Epithelial cell of proximal tubule (primary cell): ENCODE measurements around the gene MAS1L. TPM values are rescaled to one million over a fixed set of nuclear protein-coding genes. Genes with fewer than 3 reads are reported as not detected.

Source experiments
- DNase-seq: peaks from one replicate; pipeline ENCODE4 v3.0.0-alpha.2; 2011; ENCODE audit warnings: low read depth
- H3K4me3 ChIP-seq: 2 replicates; pipeline ENCODE4 v1.5.1; 2011; ENCODE audit warnings: low read depth, mild to moderate bottlenecking, low read length
- total RNA-seq: library from RNA; depleted of rRNA; stranded (reverse); fragments of >200 nt; gene quantifications from 2 replicates; pipeline ENCODE4 v1.2.3, GENCODE V29; 2015
- TF ChIP-seq, protein P1 (sequence below): conservative IDR thresholded peaks from 2 replicates; pipeline ENCODE4 v1.5.1; 2012; ENCODE audit warnings: low read depth, mild to moderate bottlenecking, low read length

Gene MAS1L
- total RNA-seq, 1 donor from 2014 or later: not detected

DNA sequence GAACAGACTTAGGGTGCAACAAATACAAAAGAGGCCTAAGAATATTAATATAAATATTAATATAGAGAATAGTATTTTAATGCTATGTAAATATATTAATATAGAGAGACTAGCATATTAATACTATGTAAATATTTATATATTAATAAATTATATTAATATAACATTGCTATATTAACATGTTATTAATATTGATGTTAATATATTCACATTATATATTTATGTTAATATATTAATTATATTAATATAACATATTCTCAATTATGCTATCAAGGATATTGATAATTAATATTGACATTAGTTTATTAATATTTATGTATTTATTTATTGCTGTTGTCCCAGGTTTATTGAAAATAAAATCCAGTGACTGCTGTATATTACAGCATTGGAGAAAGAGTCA is 1.1 kb upstream of the MAS1L start:
- no peak overlapping the region for H3K4me3 ChIP-seq
- TF ChIP-seq, protein P1, sequence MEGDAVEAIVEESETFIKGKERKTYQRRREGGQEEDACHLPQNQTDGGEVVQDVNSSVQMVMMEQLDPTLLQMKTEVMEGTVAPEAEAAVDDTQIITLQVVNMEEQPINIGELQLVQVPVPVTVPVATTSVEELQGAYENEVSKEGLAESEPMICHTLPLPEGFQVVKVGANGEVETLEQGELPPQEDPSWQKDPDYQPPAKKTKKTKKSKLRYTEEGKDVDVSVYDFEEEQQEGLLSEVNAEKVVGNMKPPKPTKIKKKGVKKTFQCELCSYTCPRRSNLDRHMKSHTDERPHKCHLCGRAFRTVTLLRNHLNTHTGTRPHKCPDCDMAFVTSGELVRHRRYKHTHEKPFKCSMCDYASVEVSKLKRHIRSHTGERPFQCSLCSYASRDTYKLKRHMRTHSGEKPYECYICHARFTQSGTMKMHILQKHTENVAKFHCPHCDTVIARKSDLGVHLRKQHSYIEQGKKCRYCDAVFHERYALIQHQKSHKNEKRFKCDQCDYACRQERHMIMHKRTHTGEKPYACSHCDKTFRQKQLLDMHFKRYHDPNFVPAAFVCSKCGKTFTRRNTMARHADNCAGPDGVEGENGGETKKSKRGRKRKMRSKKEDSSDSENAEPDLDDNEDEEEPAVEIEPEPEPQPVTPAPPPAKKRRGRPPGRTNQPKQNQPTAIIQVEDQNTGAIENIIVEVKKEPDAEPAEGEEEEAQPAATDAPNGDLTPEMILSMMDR: no peak
- DNase-seq: no peak

DNA sequence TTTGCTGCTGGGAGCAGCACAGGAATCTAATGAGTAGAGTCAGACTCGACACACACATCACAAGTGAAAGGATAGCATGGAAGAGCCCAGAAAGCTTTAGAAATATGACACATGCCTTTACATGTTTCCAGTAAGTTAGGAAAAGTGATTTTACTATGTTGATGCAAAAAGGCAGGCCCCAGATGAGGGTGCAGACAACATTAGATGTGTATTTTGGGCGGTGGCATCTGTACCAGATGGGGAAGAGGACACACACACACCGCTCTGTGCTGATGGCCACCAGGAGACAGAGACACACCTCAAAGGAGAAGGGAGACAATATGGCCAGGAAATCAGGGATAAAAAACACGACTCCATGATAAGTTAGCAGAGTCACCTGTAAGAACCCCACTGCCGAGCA is 625 bp downstream of the MAS1L start:
- no peak overlapping the region for H3K4me3 ChIP-seq
- no peak for DNase-seq
- TF ChIP-seq, protein P1: no peak

DNA sequence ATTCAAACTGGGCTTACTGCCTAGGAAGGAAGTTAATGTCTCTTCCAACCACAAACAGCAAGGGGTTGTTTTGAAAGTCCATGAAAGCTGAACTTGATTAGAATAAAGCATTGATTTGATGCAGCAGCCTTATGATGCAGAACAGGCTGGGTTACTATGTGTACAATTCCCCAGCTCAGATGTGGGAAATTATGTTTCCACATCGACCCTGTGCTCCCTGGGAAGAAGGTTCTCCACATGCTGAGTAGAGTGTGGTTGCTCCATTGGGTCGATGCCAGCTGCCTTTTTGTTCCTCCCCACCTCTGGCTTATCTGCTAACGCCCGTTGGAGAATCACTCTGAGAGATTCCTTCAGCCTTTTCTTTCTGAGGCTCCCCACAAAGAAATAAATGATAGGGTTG is 1.2 kb downstream of the MAS1L start:
- DNase-seq: no peak
- H3K4me3 ChIP-seq: no peak overlapping the region
- TF ChIP-seq, protein P1: no peak

DNA sequence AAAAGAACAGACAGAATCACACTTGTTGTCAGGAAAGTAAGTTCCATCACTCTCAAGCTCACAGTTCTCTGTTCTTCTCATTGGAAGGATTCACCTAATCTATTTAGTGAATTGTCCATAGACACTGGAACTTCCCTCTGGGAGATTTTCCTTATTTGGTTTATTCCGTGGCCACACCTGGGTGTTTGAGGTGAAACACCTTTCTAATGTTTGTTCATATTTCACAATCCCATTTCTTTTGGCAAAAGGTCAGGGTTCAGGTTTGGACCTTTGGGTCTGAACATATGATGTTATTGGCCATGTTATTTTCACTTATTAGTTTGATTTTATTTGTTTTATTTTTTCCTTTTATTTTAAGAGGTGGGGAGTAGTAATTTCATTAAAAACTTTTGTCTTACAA is 4.0 kb downstream of the MAS1L start:
- no peak overlapping the region for H3K4me3 ChIP-seq
- TF ChIP-seq, protein P1: no peak
- no peak for DNase-seq

DNA sequence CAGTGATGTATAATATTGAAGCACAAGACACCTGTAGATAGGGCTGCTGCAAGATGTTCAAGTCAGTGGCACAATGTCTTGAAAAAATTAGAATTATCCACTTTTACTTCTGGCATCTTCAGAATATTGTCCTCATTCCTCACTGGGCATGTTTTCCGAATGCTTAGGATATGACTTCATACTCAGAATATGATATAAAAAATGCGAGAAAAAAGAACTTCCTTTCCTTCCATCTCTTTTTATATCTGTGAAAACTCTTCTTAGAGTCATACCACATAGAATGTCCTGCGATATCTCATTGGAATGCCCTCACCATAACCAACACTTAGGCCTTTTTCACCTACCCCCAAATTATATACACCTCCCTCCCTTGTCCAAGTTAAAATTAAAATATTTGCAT is 4.6 kb downstream of the MAS1L start:
- no peak for DNase-seq
- no peak overlapping the region for H3K4me3 ChIP-seq
- TF ChIP-seq, protein P1: no peak

DNA sequence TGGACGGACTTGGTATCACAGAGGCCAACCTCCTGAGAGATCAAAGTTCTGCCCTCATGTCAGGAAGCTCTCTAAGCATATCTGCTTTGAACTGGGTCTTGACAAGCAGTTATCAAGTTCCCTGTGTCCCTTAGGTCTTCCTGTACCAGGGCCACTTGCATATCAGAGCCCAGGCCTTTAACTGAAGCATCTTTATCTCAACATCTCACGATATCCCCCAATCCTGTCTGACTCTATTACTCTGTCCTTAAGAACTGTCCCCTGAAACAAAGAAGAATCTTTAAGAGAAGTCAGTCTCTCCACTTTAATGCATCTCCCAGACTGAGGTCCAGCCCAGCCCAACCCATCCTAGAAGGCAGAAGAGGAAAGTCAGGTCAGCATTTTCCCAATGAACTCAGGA is 8.2 kb downstream of the MAS1L start:
- DNase-seq: no peak
- no peak overlapping the region for H3K4me3 ChIP-seq
- TF ChIP-seq, protein P1: no peak

DNA sequence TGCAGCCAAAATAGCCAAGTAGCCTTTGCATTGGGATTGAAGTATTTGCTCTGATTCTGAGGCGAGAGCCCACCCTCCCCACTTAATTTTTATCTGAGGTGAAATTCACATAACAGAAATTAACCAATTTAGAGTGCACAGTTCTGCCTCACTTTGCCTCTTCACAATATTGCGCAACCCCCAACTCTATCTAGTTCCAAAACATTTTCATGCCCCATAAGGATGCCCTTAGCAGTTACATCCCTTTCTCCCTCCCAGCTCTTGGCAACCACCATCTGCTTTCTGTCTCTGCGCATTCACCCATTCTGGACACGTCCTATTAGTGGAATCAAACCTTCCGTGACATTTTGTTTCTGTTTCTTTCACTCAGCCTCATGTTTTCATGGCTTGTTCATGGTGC is 9.0 kb downstream of the MAS1L start:
- H3K4me3 ChIP-seq: no peak overlapping the region
- TF ChIP-seq, protein P1: no peak
- DNase-seq: no peak
